Cardiac muscle cell (in vitro differentiated cells and primary cell): ENCODE data around the gene PDCD11. TPM values are rescaled to one million over a fixed set of nuclear protein-coding genes. Genes with fewer than 3 reads are reported as not detected.

Experiments used
- DNase-seq, 2 donors: peaks; one replicate each; pipeline versions ENCODE4 v3.0.0 to v3.0.0-alpha.2; 2010 to 2017; ENCODE audit warnings: low read depth in 1 of 2, low spot score in 1 of 2
- H3K27ac ChIP-seq: fragments of 200-600 bp; sonication (generic); 2 replicates; pipeline ENCODE4 v1.5.1; 2016
- H3K27me3 ChIP-seq: fragments of 200-600 bp; sonication (generic); 2 replicates; pipeline ENCODE4 v1.6.0; 2016; ENCODE audit warnings: control low read depth
- H3K36me3 ChIP-seq: fragments of 200-600 bp; sonication (generic); 2 replicates; pipeline ENCODE4 v1.5.1; 2016; ENCODE audit warnings: control low read depth
- H3K4me1 ChIP-seq: fragments of 200-600 bp; sonication (generic); 2 replicates; pipeline ENCODE4 v1.8.1; 2017; ENCODE audit warnings: low read depth, mild to moderate bottlenecking, mixed run types
- H3K4me3 ChIP-seq: fragments of 200-600 bp; sonication (generic); 2 replicates; pipeline ENCODE4 v1.5.1; 2016; ENCODE audit warnings: mild to moderate bottlenecking
- H3K9me3 ChIP-seq: fragments of 200-600 bp; sonication (generic); 2 replicates; pipeline ENCODE4 v1.5.1; 2017; ENCODE audit warnings: low read depth, mild to moderate bottlenecking, control low read depth
- CTCF ChIP-seq: IDR thresholded peaks from 2 replicates; pipeline ENCODE4 v1.5.1; 2012; ENCODE audit warnings: low read depth, mild to moderate bottlenecking, low read length
- polyA plus RNA-seq: library from polyadenylated mRNA; unstranded; fragments of >200 nt; fragmentation: Nextera tagmentation; extraction: Ambion mirVana; gene quantifications from 2 replicates; pipeline ENCODE4 v1.2.1, GENCODE V29; 2016
- total RNA-seq: library from RNA; depleted of rRNA; stranded (reverse); fragments of >200 nt; gene quantifications from 2 replicates; pipeline ENCODE4 v1.2.3, GENCODE V29; 2016

PDCD11 gene
- total and polyA plus RNA-seq, 2 experiments from 2014 or later: 17.9 to 30.3 TPM

DNA sequence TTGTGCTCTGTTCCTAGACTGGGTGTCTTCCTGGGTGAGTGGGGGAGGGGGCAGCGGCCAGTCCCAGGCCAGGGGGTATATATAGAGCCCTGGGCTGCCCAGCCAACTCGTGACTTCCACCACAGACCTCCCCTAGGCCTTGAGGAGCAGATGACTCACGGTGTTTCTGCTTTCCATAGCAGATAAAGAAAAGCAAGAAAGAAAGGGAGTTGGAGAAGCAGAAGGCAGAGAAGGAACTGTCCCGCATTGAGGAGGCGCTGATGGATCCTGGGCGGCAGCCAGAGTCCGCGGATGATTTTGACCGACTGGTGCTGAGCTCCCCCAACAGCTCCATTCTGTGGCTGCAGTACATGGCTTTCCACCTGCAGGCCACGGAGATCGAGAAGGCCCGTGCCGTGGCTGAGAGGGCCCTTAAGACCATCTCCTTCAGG, 45.6 kb downstream of the PDCD11 start:
- no peak overlapping the region for H3K4me3 ChIP-seq
- peaks cover 57% of the 10 kb centered on the region for H3K36me3 ChIP-seq
- H3K4me1 ChIP-seq: no peaks in the 10 kb centered on the region
- H3K27ac ChIP-seq: no peak overlapping the region
- H3K9me3 ChIP-seq: no peaks in the 10 kb centered on the region
- TF ChIP-seq CTCF: no peak
- peak in 1 of 2 donors; percentile 94 for DNase-seq
- no peaks in the 10 kb centered on the region for H3K27me3 ChIP-seq

GRCh38 chr10:103443475-103444185, 47.2 kb downstream of the PDCD11 start:
- Histone ChIP-seq H3K4me3 (no peak overlapping the region), H3K36me3 (peaks cover 50% of the 10 kb centered on the region), H3K9me3 (no peaks in the 10 kb centered on the region), H3K27me3 (no peaks in the 10 kb centered on the region), H3K27ac (no peak overlapping the region), H3K4me1 (no peaks in the 10 kb centered on the region)
- no peak for TF ChIP-seq CTCF
- DNase-seq: no peak

DNA sequence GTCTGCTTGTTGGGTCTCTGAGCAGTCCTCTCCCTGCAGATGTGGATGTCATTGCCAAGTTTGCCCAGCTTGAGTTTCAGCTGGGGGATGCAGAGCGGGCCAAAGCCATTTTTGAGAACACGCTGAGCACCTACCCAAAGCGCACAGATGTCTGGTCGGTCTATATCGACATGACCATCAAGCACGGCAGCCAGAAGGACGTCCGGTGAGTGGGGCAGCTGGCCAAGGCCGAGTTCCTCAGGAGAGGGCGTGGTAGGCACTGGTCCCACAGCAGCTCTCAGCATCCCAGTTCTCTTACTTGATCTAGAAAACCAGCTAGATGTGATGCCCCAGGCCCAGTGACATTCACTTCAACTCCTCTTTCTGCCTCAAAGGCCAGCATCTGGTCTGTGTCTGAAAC, 48.1 kb downstream of the PDCD11 start:
- Histone ChIP-seq H3K9me3 (no peaks in the 10 kb centered on the region), H3K4me3 (no peak overlapping the region), H3K36me3 (peaks cover 42% of the 10 kb centered on the region), H3K27me3 (no peaks in the 10 kb centered on the region), H3K27ac (no peak overlapping the region), H3K4me1 (no peaks in the 10 kb centered on the region)
- no peak for TF ChIP-seq CTCF
- DNase-seq: no peak

- no peak overlapping the region for H3K4me3 ChIP-seq
- DNase-seq: no peak
- H3K36me3 ChIP-seq: peaks cover 37% of the 10 kb centered on the region
- no peak overlapping the region for H3K27ac ChIP-seq
- no peaks in the 10 kb centered on the region for H3K4me1 ChIP-seq
- no peaks in the 10 kb centered on the region for H3K27me3 ChIP-seq
- H3K9me3 ChIP-seq: no peaks in the 10 kb centered on the region
- TF ChIP-seq CTCF: no peak
Observed at GRCh38 chr10:103445366-103445765, 48.9 kb downstream of the PDCD11 start.

GRCh38 chr10:103445767-103446567, 49.5 kb downstream of the PDCD11 start:
- H3K4me1 ChIP-seq: no peaks in the 10 kb centered on the region
- peaks cover 34% of the 10 kb centered on the region for H3K36me3 ChIP-seq
- TF ChIP-seq CTCF: no peak
- no peak overlapping the region for H3K27ac ChIP-seq
- DNase-seq: peak in 1 of 2 donors; percentile 84
- no peaks in the 10 kb centered on the region for H3K27me3 ChIP-seq
- no peaks in the 10 kb centered on the region for H3K9me3 ChIP-seq
- no peak overlapping the region for H3K4me3 ChIP-seq
